DND-41 (cell line): ENCODE results near the gene LCN9.

Experiments
- ATAC-seq: fragments of 200-7000 bp; cut with Tn5 transposase; 3 replicates; pipeline ENCODE4 v1.9.1; 2021; ENCODE audit warnings: low read depth; ENCODE audit not compliant: insufficient read depth
- DNase-seq: peaks from one replicate; pipeline ENCODE4 v3.0.0-alpha.2; 2020
- H2AFZ ChIP-seq: 2 replicates; pipeline ENCODE4 v1.6.0; 2012; ENCODE audit warnings: low read depth, low read length
- H3K27ac ChIP-seq: 2 replicates; pipeline ENCODE4 v1.5.1; 2012; ENCODE audit warnings: low read length, inconsistent platforms
- H3K27me3 ChIP-seq: fragments of 200-600 bp; sonication (generic); 2 replicates; pipeline ENCODE4 v1.6.0; 2012; ENCODE audit warnings: low read length, mild to moderate bottlenecking, inconsistent platforms; ENCODE audit not compliant: insufficient read depth, poor library complexity
- H3K36me3 ChIP-seq: 2 replicates; pipeline ENCODE4 v1.5.1; 2012; ENCODE audit warnings: low read length, inconsistent platforms; ENCODE audit not compliant: insufficient read depth
- H3K4me1 ChIP-seq: 2 replicates; pipeline ENCODE4 v1.5.1; 2012; ENCODE audit warnings: mild to moderate bottlenecking, low read length; ENCODE audit not compliant: insufficient read depth
- H3K4me2 ChIP-seq: 2 replicates; pipeline ENCODE4 v1.6.0; 2012; ENCODE audit warnings: mild to moderate bottlenecking, moderate library complexity, low read length, inconsistent platforms; ENCODE audit not compliant: insufficient read depth
- H3K4me3 ChIP-seq, 2 experiments: fragments of 200-600 bp in 1 of 2; shearing (Covaris generic) in 1 of 2; 2 replicates each; pipeline ENCODE4 v1.5.1; 2012 to 2016; ENCODE audit warnings: inconsistent platforms in 2 of 2, low read length in 2 of 2, mild to moderate bottlenecking in 2 of 2, low read depth in 1 of 2, moderate library complexity in 1 of 2
- H3K79me2 ChIP-seq: 2 replicates; pipeline ENCODE4 v1.6.0; 2012; ENCODE audit warnings: low read length, inconsistent platforms; ENCODE audit not compliant: insufficient read depth
- H3K9ac ChIP-seq: 2 replicates; pipeline ENCODE4 v1.6.0; 2012; ENCODE audit warnings: low read depth, mild to moderate bottlenecking, inconsistent platforms, low read length, moderate library complexity
- H3K9me3 ChIP-seq: 2 replicates; pipeline ENCODE4 v1.5.1; 2012; ENCODE audit warnings: low read length, moderate library complexity, mild to moderate bottlenecking, inconsistent platforms; ENCODE audit not compliant: insufficient read depth, severe bottlenecking
- H4K20me1 ChIP-seq: 2 replicates; pipeline ENCODE4 v1.6.0; 2012; ENCODE audit warnings: low read length; ENCODE audit not compliant: insufficient read depth
- EZH2 ChIP-seq: IDR thresholded peaks from 3 replicates; pipeline ENCODE4 v1.6.1; 2012; ENCODE audit warnings: borderline replicate concordance, low read depth, mild to moderate bottlenecking, moderate library complexity, low read length, inconsistent platforms; ENCODE audit not compliant: severe bottlenecking
- TF ChIP-seq, protein P1 (sequence below): IDR thresholded peaks from 2 replicates; pipeline ENCODE4 v1.5.1; 2012; ENCODE audit warnings: borderline replicate concordance, low read length, moderate library complexity, mild to moderate bottlenecking; ENCODE audit not compliant: poor library complexity, severe bottlenecking; ENCODE audit errors: extremely low read depth

LCN9 gene

GRCh38 chr9:135664266-135664665, 1.2 kb downstream of the LCN9 start:
- no peak for ATAC-seq
- H3K27ac ChIP-seq: no peak overlapping the region
- no peak for TF ChIP-seq EZH2
- TF ChIP-seq, protein P1, sequence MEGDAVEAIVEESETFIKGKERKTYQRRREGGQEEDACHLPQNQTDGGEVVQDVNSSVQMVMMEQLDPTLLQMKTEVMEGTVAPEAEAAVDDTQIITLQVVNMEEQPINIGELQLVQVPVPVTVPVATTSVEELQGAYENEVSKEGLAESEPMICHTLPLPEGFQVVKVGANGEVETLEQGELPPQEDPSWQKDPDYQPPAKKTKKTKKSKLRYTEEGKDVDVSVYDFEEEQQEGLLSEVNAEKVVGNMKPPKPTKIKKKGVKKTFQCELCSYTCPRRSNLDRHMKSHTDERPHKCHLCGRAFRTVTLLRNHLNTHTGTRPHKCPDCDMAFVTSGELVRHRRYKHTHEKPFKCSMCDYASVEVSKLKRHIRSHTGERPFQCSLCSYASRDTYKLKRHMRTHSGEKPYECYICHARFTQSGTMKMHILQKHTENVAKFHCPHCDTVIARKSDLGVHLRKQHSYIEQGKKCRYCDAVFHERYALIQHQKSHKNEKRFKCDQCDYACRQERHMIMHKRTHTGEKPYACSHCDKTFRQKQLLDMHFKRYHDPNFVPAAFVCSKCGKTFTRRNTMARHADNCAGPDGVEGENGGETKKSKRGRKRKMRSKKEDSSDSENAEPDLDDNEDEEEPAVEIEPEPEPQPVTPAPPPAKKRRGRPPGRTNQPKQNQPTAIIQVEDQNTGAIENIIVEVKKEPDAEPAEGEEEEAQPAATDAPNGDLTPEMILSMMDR: no peak
- no peaks in the 10 kb centered on the region for H3K79me2 ChIP-seq
- no peak overlapping the region for H3K9ac ChIP-seq
- no peaks in the 10 kb centered on the region for H3K4me1 ChIP-seq
- no peaks in the 10 kb centered on the region for H3K27me3 ChIP-seq
- no peak overlapping the region for H3K4me2 ChIP-seq
- DNase-seq: no peak
- no peaks in the 10 kb centered on the region for H3K9me3 ChIP-seq
- H2AFZ ChIP-seq: no peak overlapping the region
- H3K36me3 ChIP-seq: no peaks in the 10 kb centered on the region
- no peaks in the 10 kb centered on the region for H4K20me1 ChIP-seq
- H3K4me3 ChIP-seq: no peak overlapping the region

DNA sequence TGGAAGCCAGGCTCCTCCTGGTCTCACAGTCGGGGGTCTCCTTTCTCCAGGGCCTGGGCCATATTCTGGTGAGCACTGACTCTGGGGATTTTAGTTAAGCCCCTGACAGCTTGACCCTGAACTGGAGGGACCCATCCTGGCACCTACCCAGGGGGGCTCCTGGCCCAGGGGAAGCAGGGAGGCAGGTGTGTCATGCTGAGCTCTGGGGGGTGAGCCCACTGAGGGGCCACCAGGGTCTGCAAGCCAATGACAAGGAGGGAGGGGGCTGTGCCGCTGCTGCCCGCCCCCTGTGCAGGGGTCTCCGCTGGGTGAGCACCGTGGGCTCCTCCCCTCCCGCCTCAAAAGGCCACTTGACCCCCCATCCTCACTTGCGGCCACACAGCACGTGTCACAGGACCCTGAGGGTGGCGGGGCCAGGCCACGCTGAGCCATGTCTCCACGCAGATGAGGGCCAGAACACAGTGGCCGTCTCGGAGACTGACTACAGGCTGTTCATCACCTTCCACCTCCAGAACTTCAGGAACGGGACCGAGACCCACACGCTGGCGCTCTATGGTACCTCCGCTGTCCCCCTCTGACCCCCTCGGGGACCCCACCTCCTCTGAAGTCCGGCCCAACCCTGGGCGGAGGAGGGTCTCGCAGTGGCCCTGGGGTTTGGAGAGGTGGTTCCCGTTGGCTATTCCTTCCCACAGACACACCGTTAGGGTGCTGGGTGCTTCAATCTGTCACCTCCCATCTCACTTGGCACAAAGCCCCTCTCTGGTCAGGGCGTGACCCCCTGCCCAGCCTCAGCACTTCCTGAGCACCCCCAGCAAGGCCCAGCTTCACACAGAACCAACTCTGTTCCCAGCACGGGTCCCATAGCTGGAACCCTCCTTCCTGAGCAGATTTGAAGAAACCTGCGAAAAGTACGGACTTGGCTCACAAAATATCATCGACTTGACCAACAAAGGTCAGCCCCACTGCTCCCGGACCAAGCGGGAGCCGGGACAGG, 2.0 kb downstream of the LCN9 start:
- no peak overlapping the region for H3K4me3 ChIP-seq
- no peak overlapping the region for H3K9ac ChIP-seq
- no peaks in the 10 kb centered on the region for H3K27me3 ChIP-seq
- H3K79me2 ChIP-seq: no peaks in the 10 kb centered on the region
- ATAC-seq (no peak), DNase-seq (no peak)
- H2AFZ ChIP-seq: no peak overlapping the region
- H3K4me1 ChIP-seq: no peaks in the 10 kb centered on the region
- H3K27ac ChIP-seq: no peak overlapping the region
- no peak overlapping the region for H3K4me2 ChIP-seq
- TF ChIP-seq EZH2: no peak
- TF ChIP-seq, protein P1: no peak
- no peaks in the 10 kb centered on the region for H3K36me3 ChIP-seq
- H3K9me3 ChIP-seq: no peaks in the 10 kb centered on the region
- H4K20me1 ChIP-seq: no peaks in the 10 kb centered on the region

DNA sequence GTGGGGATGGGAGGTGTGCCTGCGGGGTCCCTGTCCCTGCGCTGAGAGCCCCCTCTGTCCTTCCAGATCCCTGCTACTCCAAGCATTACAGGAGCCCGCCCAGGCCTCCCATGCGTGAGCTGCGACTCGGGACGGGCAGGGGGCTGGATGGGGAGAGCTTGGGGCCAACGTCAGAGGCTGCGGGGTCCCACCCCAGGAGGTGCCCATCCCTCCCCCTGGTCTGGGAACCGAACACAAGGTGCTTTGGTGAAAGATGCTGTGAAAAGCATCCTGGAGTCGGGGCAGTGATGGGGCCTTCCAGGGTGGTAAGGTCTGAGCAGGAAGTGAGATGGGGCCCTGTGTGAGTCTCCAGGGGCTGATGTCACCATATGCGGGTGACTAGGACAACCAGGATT, 2.7 kb downstream of the LCN9 start:
- Histone ChIP-seq H3K9ac (no peak overlapping the region), H3K79me2 (no peaks in the 10 kb centered on the region), H3K4me2 (no peak overlapping the region), H3K4me1 (no peaks in the 10 kb centered on the region), H3K4me3 (no peak overlapping the region), H3K27me3 (no peaks in the 10 kb centered on the region), H4K20me1 (no peaks in the 10 kb centered on the region), H2AFZ (no peak overlapping the region), H3K9me3 (no peaks in the 10 kb centered on the region), H3K27ac (no peak overlapping the region), H3K36me3 (no peaks in the 10 kb centered on the region)
- DNase-seq: no peak
- no peak for ATAC-seq
- TF ChIP-seq, protein P1: no peak
- no peak for TF ChIP-seq EZH2
